HG02759 (cell line): ENCODE measurements around the gene PEPD.
A peak's percentile ranks its signal among the peaks of the same experiment; 100 is the strongest.

Experiments
- ATAC-seq: cut with Tn5 transposase; IDR thresholded peaks from one replicate; pipeline ENCODE4 v1.9.1; 2021; ENCODE audit warnings: mild to moderate bottlenecking, moderate library complexity; ENCODE audit not compliant: unreplicated experiment

The PEPD gene

GRCh38 chr19:33374236-33374714 lies 147.3 kb downstream of the PEPD start:
- ATAC-seq, result no peak

- ATAC-seq, result peak; percentile 86
Measured at GRCh38 chr19:33373453-33374235, 147.9 kb downstream of the PEPD start, which contains the start of gene CEBPG. CEBPG (plus strand) TSS chr19:33373709; CDS start chr19:33379240, 5,531 bp downstream.

GRCh38 chr19:33370783-33371182 lies 150.8 kb downstream of the PEPD start:
- no peak for ATAC-seq

GRCh38 chr19:33368074-33368864 lies 153.3 kb downstream of the PEPD start:
- no peak for ATAC-seq

- ATAC-seq, result no peak
Measured at GRCh38 chr19:33366897-33367296, 154.7 kb downstream of the PEPD start.

- ATAC-seq, result no peak
Measured at GRCh38 chr19:33366127-33366526, 155.5 kb downstream of the PEPD start.

- ATAC-seq, result no peak
Measured at GRCh38 chr19:33365691-33366090, 155.9 kb downstream of the PEPD start.

GRCh38 chr19:33363476-33363875 lies 158.1 kb downstream of the PEPD start:
- no peak for ATAC-seq

GRCh38 chr19:33362508-33363228 lies 158.9 kb downstream of the PEPD start:
- ATAC-seq, result no peak

- ATAC-seq, result no peak
Measured at GRCh38 chr19:33359581-33359980, 162.0 kb downstream of the PEPD start.

- no peak for ATAC-seq
Measured at GRCh38 chr19:33358408-33358807, 163.2 kb downstream of the PEPD start.

- ATAC-seq, result no peak
Measured at GRCh38 chr19:33357556-33357955, 164.0 kb downstream of the PEPD start.

- no peak for ATAC-seq
Measured at GRCh38 chr19:33355535-33355934, 166.1 kb downstream of the PEPD start.

- no peak for ATAC-seq
Measured at GRCh38 chr19:33350538-33351309, 170.9 kb downstream of the PEPD start.

- no peak for ATAC-seq
Measured at GRCh38 chr19:33349319-33350289, 172.0 kb downstream of the PEPD start.

- ATAC-seq, result no peak
Measured at GRCh38 chr19:33348301-33349010, 173.1 kb downstream of the PEPD start.

GRCh38 chr19:33347300-33347699 lies 174.3 kb downstream of the PEPD start:
- ATAC-seq, result no peak

GRCh38 chr19:33346665-33347064 lies 174.9 kb downstream of the PEPD start:
- no peak for ATAC-seq

GRCh38 chr19:33345163-33345562 lies 176.4 kb downstream of the PEPD start:
- no peak for ATAC-seq
